Activated naive CD4-positive, alpha-beta T cell treated with anti-CD3 and anti-CD28 coated beads, Interleukin-2, amount 50 U/mL, for 16 hours (primary cell): ENCODE data around the gene DLG2.
"Not testable (repeated sequence)": the region's sequence is repeated elsewhere in the genome, so short reads cannot be mapped to it uniquely, and the experiment has no call there.

ENCODE experiments used
- DNase-seq: peaks from one replicate; pipeline ENCODE4 v3.0.0-alpha.2; 2020

DLG2 gene

DNA sequence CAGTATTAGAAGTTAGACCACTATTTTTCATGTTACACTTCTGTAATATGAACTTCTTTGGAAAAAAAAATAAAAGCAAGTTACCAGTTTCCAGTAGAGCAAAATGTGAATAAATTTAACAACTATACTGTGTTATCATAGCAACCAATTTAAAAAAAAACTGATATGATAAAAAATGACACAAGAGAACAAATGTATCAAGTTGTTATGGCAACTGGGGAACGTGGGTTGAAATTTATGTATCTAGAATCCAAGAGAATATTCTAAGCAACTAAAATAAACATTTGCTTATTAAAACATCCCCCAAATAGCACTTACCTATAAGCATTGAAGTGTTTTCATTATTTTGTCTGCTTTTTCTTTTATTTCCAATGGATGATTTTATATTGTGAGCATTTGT is 442.4 kb downstream of the DLG2 start:
- no peak for DNase-seq

DNA sequence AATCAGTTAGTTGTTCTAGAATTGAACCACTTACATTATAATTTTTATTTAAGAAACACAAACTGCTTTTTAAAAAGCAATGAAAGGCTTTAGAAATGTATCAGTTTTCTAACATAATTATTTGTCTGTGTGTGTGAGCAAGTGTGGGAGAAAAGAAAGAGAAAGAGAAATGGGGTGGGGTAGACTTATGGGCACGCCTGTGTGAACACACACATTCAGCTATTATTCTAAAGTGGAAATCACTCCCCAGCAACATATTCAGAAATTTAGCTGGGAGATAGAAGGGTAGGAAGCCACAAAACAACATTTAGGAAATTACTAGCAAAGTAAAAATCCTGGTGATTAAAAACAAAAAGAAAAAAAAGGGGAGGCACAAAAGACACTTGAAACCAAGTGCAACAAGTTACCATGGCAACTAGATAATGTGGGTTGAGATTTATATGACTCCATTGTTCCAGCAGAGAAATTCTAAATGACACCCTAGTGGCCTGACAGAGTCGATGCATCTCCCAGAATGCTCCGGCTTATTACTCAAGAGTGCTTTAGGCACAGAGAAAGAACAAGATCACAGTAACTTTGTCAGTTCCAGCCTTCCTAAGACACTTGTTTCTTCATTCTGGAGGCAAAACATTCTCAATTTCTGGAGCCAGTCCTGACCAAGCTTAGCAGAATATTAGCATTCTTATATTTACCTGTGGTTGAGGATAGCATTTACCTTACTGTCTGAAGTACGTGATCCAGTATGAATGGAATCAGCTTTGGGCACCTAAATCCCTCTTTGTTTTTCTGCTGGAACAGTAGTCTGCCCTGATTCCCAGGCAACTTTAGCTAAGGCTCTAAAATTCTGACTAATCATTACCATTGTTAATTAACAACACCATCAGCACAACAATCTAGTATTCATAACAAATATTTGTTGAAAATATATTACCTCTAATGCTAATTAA is 444.4 kb downstream of the DLG2 start:
- DNase-seq: no peak

GRCh38 chr11:85180528-85180927 is 446.6 kb downstream of the DLG2 start:
- no peak for DNase-seq

DNA sequence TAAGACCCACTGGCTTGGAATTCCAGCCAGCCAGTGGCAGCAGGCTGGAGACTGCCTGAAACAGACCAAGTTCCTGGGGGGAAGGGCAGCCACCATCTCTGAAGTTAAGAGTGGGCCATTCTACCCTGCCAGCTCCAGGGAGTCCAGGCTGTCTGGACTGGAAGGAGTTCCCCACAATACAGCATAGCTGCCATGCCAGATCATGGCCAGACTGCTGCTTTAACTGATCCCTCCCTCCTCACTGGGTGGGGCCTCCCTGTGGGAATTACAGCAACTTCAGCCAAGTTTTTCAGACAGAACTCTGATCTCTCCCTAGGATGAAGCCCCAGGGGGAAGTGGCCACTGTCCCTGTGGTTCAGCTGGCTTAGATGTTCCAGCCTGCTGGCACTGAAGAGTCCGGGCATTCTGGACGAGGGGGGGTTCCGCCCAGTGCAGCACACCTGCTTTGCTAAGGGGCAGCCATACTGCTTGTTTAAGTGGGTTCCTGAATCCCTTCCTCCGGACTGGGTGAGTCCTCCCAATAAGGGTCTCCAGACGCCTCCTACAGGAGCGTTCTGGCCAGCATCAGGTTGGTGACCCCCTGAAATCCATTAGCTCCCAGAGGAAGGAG is 455.4 kb downstream of the DLG2 start:
- no peak for DNase-seq

DNA sequence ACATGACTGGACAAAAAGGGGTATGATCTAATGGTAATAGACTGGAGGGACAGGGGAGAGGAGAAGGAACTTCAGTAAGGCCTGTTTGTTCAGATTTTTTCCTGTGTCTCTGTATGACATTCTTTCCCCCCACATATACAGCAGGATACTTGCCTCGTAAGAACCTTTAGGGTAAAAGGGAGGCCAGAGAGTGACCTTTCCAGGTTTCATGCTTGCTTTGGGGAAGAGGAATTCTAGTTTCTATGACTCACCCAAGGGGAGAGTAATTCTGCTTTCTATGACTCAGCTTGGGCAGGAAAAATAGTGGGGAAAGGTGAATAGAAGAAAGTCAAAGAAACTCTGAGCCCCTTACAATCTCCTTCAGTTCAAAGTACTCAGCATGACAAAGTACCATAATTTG is 457.0 kb downstream of the DLG2 start:
- no peak for DNase-seq

- DNase-seq: no peak
Measured at GRCh38 chr11:85167471-85167870, 459.7 kb downstream of the DLG2 start.

DNA sequence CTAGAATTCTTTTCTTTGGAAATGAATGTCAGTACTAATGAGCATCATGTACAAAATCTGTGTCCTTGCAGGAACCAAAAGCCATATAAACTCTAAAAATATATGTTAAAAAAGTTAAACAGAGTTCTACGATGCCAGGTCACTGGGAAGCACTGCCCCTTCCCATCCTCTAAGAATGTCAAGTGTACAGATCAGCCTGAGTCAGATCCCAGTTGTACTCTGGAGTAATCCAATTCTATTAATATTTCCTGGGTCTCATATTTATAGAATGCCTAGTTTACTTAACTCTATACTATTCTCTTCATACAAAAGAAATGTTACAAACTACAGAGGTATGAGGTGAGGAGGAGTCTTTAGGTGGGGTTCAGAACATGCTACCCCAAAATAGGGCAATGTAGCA is 460.1 kb downstream of the DLG2 start:
- no peak for DNase-seq

DNA sequence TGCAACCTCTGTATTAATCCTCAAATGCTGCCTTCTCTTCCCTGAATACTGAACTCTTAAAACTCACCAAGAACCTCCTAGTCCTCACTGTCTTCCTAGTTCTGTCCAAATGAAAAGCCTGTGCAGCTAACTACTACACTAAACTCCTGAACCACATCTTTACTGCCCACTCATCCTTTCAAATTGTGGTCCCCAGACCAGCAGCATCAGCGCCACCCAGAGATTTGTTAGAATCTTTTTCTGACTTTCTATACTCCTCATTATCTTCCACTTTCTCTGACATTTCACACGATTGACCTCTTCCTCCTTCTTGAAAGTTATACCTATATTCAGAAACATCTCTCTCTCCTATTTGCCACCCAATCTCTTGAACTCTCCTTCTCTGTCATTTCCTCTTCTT is 461.3 kb downstream of the DLG2 start:
- DNase-seq: no peak

- DNase-seq: no peak
Measured at GRCh38 chr11:85164743-85165142, 462.4 kb downstream of the DLG2 start.

DNA sequence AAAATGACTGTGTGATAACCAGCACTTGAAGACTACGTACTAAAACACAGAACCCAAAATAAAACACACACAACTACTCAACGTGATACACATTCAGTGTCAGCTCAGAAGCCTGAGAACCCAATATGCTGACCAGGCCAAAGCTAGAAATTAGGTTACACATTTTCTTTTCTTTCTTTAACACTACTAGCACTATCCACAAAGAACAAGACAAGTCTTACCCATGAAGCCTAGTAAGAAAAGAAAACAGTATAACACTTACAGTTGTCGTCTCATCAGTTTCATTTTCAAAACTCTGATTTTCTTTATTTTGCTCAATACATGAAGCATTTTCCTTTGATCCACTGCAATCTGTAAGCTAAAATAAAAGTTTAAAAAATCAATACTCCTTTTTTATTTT is 472.9 kb downstream of the DLG2 start:
- DNase-seq: no peak

DNA sequence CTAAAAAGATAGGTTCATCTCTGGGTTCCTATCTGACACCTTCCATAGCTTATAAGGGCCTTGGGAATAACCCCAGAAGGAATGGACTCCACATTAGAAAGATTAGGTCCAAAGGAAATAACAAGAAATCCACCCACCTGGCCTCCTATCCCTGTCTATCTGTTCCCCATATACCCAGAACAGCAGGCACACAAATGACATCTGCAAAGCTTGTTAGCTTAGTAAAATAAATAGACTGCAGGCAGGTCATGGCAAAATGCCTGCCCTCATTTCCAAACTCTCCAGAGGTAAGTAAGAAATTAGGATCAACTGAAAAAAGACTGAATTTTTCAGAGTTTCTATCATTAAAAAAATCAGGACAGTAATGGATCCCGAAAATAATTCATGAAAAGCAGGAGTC is 489.5 kb downstream of the DLG2 start:
- DNase-seq: no peak

GRCh38 chr11:85133636-85134035 is 493.5 kb downstream of the DLG2 start:
- DNase-seq: no peak

DNA sequence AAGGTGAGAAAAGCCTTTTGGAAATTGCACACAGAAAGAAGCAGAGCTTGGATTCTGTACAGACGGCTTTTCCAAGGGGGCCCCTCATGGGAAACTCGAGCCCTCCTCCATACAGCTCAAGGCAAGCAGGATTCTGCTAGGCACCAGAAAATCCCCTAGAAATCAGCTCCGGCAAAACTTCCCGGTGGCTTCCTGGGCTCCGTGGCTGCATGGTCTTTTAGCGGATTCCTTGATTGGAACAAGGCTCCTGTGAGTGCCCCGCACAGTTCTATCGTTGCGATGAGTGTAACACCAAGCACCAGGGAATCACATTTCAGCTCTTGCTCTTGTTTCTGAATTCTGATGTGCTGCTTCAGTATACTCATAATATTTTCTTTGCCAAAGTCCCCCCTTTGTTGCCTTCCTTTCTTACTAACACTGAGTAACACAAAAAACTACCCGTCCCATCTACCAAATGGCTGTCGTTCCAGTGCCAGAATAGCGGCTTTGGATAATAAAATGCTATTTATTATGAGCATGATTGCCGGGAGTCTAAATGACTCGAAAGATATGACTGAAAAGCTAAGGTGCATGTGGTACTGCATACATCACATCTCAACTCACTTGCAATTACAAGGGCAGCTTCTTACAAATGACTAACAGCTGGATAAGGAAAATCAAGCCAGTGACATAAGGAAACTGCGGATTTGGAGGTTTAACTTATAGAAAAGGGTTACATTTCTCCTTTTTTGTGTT is 494.1 kb downstream of the DLG2 start:
- no peak for DNase-seq

DNA sequence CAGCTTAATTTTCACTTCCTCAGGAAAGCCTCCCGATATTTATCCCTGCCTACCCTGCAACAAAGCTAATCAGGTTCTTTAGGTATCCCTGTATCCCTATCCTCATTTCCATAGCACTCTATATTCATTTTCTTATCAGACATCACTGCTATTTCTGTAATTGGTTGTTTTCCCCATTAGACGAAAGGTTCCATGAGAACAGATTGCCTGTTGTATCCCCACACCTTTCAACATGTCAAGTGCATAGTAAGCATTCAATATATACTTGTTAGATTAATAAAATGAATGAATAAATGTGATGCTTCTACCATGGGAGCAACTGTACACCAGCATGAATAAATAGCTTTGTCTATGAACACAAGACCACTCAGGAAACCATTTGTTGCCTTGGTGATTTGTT is 499.8 kb downstream of the DLG2 start:
- DNase-seq: no peak

GRCh38 chr11:85123752-85124231 is 503.4 kb downstream of the DLG2 start:
- DNase-seq: no peak

DNA sequence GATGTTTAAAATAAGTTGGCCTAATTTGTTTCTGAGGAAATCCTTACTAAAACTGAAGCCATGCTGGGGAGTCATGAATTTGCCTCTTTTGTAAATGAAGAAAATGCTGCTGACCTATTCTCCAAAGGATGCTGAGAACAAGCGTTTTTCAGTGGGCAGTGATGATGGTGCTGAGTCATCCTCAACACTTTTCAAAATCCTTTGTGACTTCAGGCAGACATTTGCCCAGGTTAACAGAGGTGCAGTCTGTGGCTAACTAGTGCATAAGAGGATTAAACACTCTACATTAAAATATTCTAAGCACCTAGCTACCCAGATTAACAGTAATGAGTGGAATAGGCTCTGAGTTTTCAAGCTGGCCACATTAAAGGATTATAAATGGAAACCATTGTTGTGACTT is 509.0 kb downstream of the DLG2 start:
- no peak for DNase-seq

- no peak for DNase-seq
Measured at GRCh38 chr11:85115798-85116197, 511.3 kb downstream of the DLG2 start.

- DNase-seq: no peak
Measured at GRCh38 chr11:85114786-85115185, 512.4 kb downstream of the DLG2 start.

- DNase-seq: not testable (repeated sequence)
Measured at GRCh38 chr11:85110246-85110645, 516.9 kb downstream of the DLG2 start.

DNA sequence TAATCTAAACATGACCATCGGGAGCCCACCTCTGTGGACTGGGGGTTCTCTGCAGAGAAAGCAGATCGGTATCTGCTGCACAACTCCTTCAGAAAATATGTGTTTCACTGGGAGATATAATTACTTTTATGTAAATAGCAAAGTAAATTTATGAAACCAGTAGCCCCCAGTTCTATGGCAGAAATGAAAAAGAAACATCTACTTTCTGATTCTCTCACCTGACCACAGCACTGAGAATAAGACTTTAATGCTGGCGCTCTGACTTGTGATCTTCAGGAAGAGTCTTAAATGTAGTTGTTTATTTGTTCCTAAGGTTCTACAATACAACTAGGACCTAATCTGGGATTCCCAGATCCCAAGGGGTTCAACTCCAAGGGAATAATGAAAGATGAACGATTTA is 518.0 kb downstream of the DLG2 start:
- no peak for DNase-seq

DNA sequence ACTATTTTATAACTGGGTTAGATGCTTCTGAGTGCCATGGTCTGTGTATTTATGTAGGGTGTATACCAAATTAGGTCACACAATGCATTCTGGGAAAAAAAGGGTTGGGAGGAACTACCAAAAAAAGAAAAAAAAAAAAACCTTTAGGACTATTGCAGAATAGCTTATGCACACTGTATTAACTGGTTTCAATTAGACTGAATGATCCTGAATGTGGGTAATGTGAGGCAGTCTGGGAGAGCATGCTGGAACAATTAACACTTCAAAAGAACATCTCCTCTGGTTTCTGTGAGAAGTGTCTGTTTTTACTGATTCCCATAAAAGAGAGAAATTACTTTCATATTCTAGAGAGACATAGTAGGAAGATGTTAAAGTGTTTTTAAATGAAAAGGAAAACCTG is 521.3 kb downstream of the DLG2 start:
- DNase-seq: no peak

DNA sequence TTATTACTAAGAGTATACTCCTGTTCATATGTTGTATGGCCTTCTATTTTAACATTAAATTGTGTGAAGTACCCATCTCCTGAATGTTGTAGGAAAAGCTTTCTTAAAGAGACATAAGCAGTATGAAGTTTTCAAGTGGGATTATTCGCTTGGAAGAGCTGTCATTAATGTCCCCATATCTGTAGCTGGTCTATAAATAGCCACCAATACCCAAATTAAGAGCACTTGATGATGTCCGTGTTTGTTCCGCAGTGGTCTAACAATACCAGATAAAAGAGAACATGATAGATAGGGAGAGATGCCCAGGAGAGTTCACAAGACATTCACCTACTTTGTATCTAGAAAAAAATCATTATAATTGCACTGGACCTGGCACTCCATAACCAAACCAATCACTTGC is 527.6 kb downstream of the DLG2 start:
- DNase-seq: no peak

GRCh38 chr11:85098996-85099395 is 528.1 kb downstream of the DLG2 start:
- no peak for DNase-seq

- no peak for DNase-seq
Measured at GRCh38 chr11:85096939-85097338, 530.2 kb downstream of the DLG2 start.
